GM12878 (cell line): ENCODE measurements around the gene NUDT17.
"Not testable (repeated sequence)": the region's sequence is repeated elsewhere in the genome, so short reads cannot be mapped to it uniquely, and the experiment has no call there.

Experiments
- CREB1 ChIP-seq: IDR thresholded peaks from 2 replicates; pipeline ENCODE4 v1.6.1; 2012; ENCODE audit warnings: low read depth, mild to moderate bottlenecking, inconsistent platforms
- CTCF ChIP-seq, 3 experiments: IDR thresholded peaks in 2 of 3; conservative IDR thresholded peaks in 1 of 3; 2 replicates each; pipeline ENCODE4 v1.5.1; 2011; ENCODE audit warnings: low read depth in 3 of 3, low read length in 3 of 3, mild to moderate bottlenecking in 3 of 3, control low read depth in 2 of 3, moderate library complexity in 2 of 3, inconsistent platforms in 1 of 3, mixed read lengths in 1 of 3; ENCODE audit not compliant: control insufficient read depth in 2 of 3, insufficient read depth in 1 of 3; ENCODE audit errors: extremely low read depth in 1 of 3
- EGR1 ChIP-seq, 2 experiments: IDR thresholded peaks; 1 replicate in 1 of 2; 2 replicates in 1 of 2; pipeline ENCODE4 v1.6.1; 2011 to 2012; ENCODE audit warnings: low read depth in 2 of 2, low read length in 2 of 2, borderline replicate concordance in 1 of 2, mild to moderate bottlenecking in 1 of 2, moderate library complexity in 1 of 2
- ESRRA ChIP-seq: IDR thresholded peaks from 2 replicates; pipeline ENCODE4 v1.6.1; 2012; ENCODE audit warnings: mild to moderate bottlenecking, low read length, improper control_type of control experiment
- EZH2 ChIP-seq: IDR thresholded peaks from 2 replicates; pipeline ENCODE4 v1.6.1; 2012; ENCODE audit warnings: low read depth, mild to moderate bottlenecking, control low read depth, inconsistent platforms, low read length, borderline replicate concordance; ENCODE audit not compliant: control insufficient read depth
- POLR2A ChIP-seq: IDR thresholded peaks from 2 replicates; pipeline ENCODE4 v1.6.1; 2011; ENCODE audit warnings: low read depth, mild to moderate bottlenecking, low read length
- REST ChIP-seq: IDR thresholded peaks from 2 replicates; pipeline ENCODE4 v1.6.1; 2012; ENCODE audit warnings: mild to moderate bottlenecking, low read depth, low read length
- SKIL ChIP-seq: fragments of 450-650 bp; IDR thresholded peaks from 2 replicates; pipeline ENCODE4 v1.6.1; 2017; ENCODE audit warnings: mild to moderate bottlenecking, low read depth, inconsistent platforms; ENCODE audit not compliant: poor library complexity, severe bottlenecking
- SP1 ChIP-seq: IDR thresholded peaks from one replicate; pipeline ENCODE4 v1.6.1; 2011; ENCODE audit warnings: low read depth, low read length
- YY1 ChIP-seq: IDR thresholded peaks from 2 replicates; pipeline ENCODE4 v1.6.1; 2011; ENCODE audit warnings: low read depth, mild to moderate bottlenecking, low read length
- ZBED1 ChIP-seq: IDR thresholded peaks from 2 replicates; pipeline ENCODE4 v1.6.1; 2016; ENCODE audit warnings: borderline replicate concordance
- ZNF207 ChIP-seq: fragments of 450-650 bp; IDR thresholded peaks from 2 replicates; pipeline ENCODE4 v1.6.1; 2014; ENCODE audit warnings: antibody characterized with exemption, mild to moderate bottlenecking, borderline replicate concordance
- ZNF622 ChIP-seq: fragments of 450-650 bp; IDR thresholded peaks from 2 replicates; pipeline ENCODE4 v1.6.1; 2017; ENCODE audit warnings: mild to moderate bottlenecking, inconsistent platforms
- TF ChIP-seq, protein P1 (sequence below): fragments of 450-650 bp; IDR thresholded peaks from 2 replicates; pipeline ENCODE4 v1.6.1; 2017; ENCODE audit warnings: antibody characterized with exemption, mild to moderate bottlenecking, moderate library complexity

GRCh38 chr1:145812977-145813810, 32.2 kb upstream of the NUDT17 start:
- not testable (repeated sequence) for TF ChIP-seq CTCF (IDR thresholded peaks at IDR 0.05 in 2 of 3, conservative IDR thresholded peaks at IDR 0.05 in 1 of 3; ENCODE audit: control insufficient read depth in 2 of 3, extremely low read depth in 1 of 3, insufficient read depth in 1 of 3, low read depth in 3 of 3, low read length in 3 of 3); ZBED1; SP1; EGR1 (IDR thresholded peaks at IDR 0.05; ENCODE audit: borderline replicate concordance in 1 of 2, low read depth in 2 of 2, low read length in 2 of 2); POLR2A; CREB1; SKIL; ZNF622; ZNF207; EZH2; ESRRA; YY1; REST
- TF ChIP-seq, protein P1, sequence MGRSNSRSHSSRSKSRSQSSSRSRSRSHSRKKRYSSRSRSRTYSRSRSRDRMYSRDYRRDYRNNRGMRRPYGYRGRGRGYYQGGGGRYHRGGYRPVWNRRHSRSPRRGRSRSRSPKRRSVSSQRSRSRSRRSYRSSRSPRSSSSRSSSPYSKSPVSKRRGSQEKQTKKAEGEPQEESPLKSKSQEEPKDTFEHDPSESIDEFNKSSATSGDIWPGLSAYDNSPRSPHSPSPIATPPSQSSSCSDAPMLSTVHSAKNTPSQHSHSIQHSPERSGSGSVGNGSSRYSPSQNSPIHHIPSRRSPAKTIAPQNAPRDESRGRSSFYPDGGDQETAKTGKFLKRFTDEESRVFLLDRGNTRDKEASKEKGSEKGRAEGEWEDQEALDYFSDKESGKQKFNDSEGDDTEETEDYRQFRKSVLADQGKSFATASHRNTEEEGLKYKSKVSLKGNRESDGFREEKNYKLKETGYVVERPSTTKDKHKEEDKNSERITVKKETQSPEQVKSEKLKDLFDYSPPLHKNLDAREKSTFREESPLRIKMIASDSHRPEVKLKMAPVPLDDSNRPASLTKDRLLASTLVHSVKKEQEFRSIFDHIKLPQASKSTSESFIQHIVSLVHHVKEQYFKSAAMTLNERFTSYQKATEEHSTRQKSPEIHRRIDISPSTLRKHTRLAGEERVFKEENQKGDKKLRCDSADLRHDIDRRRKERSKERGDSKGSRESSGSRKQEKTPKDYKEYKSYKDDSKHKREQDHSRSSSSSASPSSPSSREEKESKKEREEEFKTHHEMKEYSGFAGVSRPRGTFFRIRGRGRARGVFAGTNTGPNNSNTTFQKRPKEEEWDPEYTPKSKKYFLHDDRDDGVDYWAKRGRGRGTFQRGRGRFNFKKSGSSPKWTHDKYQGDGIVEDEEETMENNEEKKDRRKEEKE: not testable (repeated sequence)
